IMR-90 (cell line): ENCODE results near the gene SH2D4B. TPM values are rescaled to one million over a fixed set of nuclear protein-coding genes. Genes with fewer than 3 reads are reported as not detected.

Source experiments
- ATAC-seq: fragments of 200-7000 bp; cut with Tn5 transposase; 2 replicates; pipeline ENCODE4 v1.9.1; 2020; ENCODE audit warnings: low read depth, mild to moderate bottlenecking, moderate library complexity
- BruUV-seq: library from RNA; stranded (reverse); fragments of 400-500 nt; replicated peaks from 2 replicates; lab custom pipeline; 2021; lab: Mats Ljungman, UMichigan
- CTCF ChIA-PET: fragments of 300-600 bp; formaldehyde crosslinking; extraction: SDS; loops from one replicate; lab custom pipeline; 2021; ENCODE audit warnings: antibody characterized with exemption; lab: Yijun Ruan, JAX
- POLR2A ChIA-PET: fragments of 300-600 bp; sonication (Branson Sonifier 250); formaldehyde crosslinking; loops from one replicate; lab custom pipeline; 2022; ENCODE audit warnings: antibody characterized with exemption; ENCODE audit not compliant: unreplicated experiment; lab: Charles Lee
- DNase-seq: peaks from one replicate; pipeline ENCODE4 v3.0.0; 2013
- H2AFZ ChIP-seq: replicated peaks from 2 replicates; pipeline ENCODE3; 2013; ENCODE audit warnings: low read length, mild to moderate bottlenecking; ENCODE audit not compliant: poor library complexity
- H2AK5ac ChIP-seq: 2 replicates; pipeline ENCODE4 v1.6.1; 2013; ENCODE audit warnings: low read depth, low read length, inconsistent platforms
- H2AK9ac ChIP-seq: replicated peaks from 2 replicates; pipeline ENCODE3; 2013; ENCODE audit warnings: mild to moderate bottlenecking, low read depth, low read length, moderate library complexity; ENCODE audit not compliant: poor library complexity
- H2BK120ac ChIP-seq: 2 replicates; pipeline ENCODE4 v1.6.1; 2013; ENCODE audit warnings: low read depth, low read length, inconsistent platforms
- H2BK15ac ChIP-seq: 3 replicates; pipeline ENCODE4 v1.6.1; 2013; ENCODE audit warnings: low read depth, low read length, inconsistent platforms
- H2BK20ac ChIP-seq: 2 replicates; pipeline ENCODE4 v1.6.1; 2013; ENCODE audit warnings: low read depth, mild to moderate bottlenecking, inconsistent platforms, low read length, moderate library complexity
- H2BK5ac ChIP-seq: 2 replicates; pipeline ENCODE4 v1.6.1; 2013; ENCODE audit warnings: mild to moderate bottlenecking, low read depth, low read length, inconsistent platforms; ENCODE audit not compliant: poor library complexity, severe bottlenecking
- H3K14ac ChIP-seq: replicated peaks from 2 replicates; pipeline ENCODE4 v1.6.1; 2013; ENCODE audit warnings: low read depth, low read length, inconsistent platforms
- H3K18ac ChIP-seq: 2 replicates; pipeline ENCODE4 v1.6.1; 2013; ENCODE audit warnings: low read depth, low read length, control low read depth
- H3K23ac ChIP-seq: 2 replicates; pipeline ENCODE4 v1.6.1; 2013; ENCODE audit warnings: low read depth, low read length, inconsistent platforms
- H3K27ac ChIP-seq: 2 replicates; pipeline ENCODE4 v1.5.1; 2013; ENCODE audit warnings: mild to moderate bottlenecking, control low read depth, low read length; ENCODE audit not compliant: insufficient read depth
- H3K27me3 ChIP-seq: 2 replicates; pipeline ENCODE4 v1.6.1; 2013; ENCODE audit warnings: low read length; ENCODE audit not compliant: control insufficient read depth, insufficient read depth
- H3K36me3 ChIP-seq: 2 replicates; pipeline ENCODE4 v1.6.1; 2013; ENCODE audit warnings: low read length, mixed read lengths; ENCODE audit not compliant: control insufficient read depth, insufficient read depth
- H3K4ac ChIP-seq: 2 replicates; pipeline ENCODE4 v1.6.1; 2013; ENCODE audit warnings: low read depth, low read length, inconsistent platforms
- H3K4me1 ChIP-seq: 2 replicates; pipeline ENCODE4 v1.6.1; 2013; ENCODE audit warnings: low read length, mixed read lengths; ENCODE audit not compliant: control insufficient read depth, insufficient read depth
- H3K4me2 ChIP-seq: 2 replicates; pipeline ENCODE4 v1.6.1; 2013; ENCODE audit warnings: low read depth, mild to moderate bottlenecking, control low read depth, low read length, moderate library complexity
- H3K4me3 ChIP-seq: 2 replicates; pipeline ENCODE4 v1.5.1; 2013; ENCODE audit warnings: low read depth, mild to moderate bottlenecking, control low read depth, low read length, moderate library complexity; ENCODE audit not compliant: insufficient read depth
- H3K56ac ChIP-seq: 2 replicates; pipeline ENCODE4 v1.6.1; 2013; ENCODE audit warnings: low read length, inconsistent platforms; ENCODE audit not compliant: insufficient read depth; ENCODE audit errors: extremely low read depth
- H3K79me1 ChIP-seq, 2 experiments: 2 replicates each; pipeline ENCODE4 v1.6.1; 2013; ENCODE audit warnings: low read length in 2 of 2, inconsistent platforms in 1 of 2, low read depth in 1 of 2
- H3K9ac ChIP-seq: 2 replicates; pipeline ENCODE4 v1.6.1; 2013; ENCODE audit warnings: low read depth, low read length, control low read depth
- H3K9me1 ChIP-seq: 2 replicates; pipeline ENCODE4 v1.6.1; 2013; ENCODE audit warnings: low read length, inconsistent platforms; ENCODE audit not compliant: insufficient read depth
- H3K9me3 ChIP-seq: 2 replicates; pipeline ENCODE4 v1.6.1; 2013; ENCODE audit warnings: low read length; ENCODE audit not compliant: control insufficient read depth, insufficient read depth
- H4K20me1 ChIP-seq: 2 replicates; pipeline ENCODE4 v1.6.1; 2013; ENCODE audit warnings: low read length, inconsistent platforms; ENCODE audit not compliant: insufficient read depth
- H4K5ac ChIP-seq: 2 replicates; pipeline ENCODE4 v1.6.1; 2013; ENCODE audit warnings: mild to moderate bottlenecking, low read depth, low read length, control low read depth
- H4K8ac ChIP-seq, 2 experiments: 2 replicates each; pipeline ENCODE4 v1.6.1; 2013; ENCODE audit warnings: low read depth in 2 of 2, low read length in 2 of 2, control low read depth in 1 of 2, inconsistent platforms in 1 of 2
- H4K91ac ChIP-seq: 2 replicates; pipeline ENCODE4 v1.6.1; 2013; ENCODE audit warnings: low read depth, low read length, inconsistent platforms; ENCODE audit not compliant: insufficient read depth
- BHLHE40 ChIP-seq: fragments of 150-350 bp; IDR thresholded peaks from 2 replicates; pipeline ENCODE4 v1.6.1; 2016; ENCODE audit warnings: mild to moderate bottlenecking, low read depth, low read length
- CEBPB ChIP-seq: IDR thresholded peaks from 2 replicates; pipeline ENCODE4 v1.6.1; 2012; ENCODE audit warnings: low read depth, low read length, improper control_type of control experiment
- CHD1 ChIP-seq: IDR thresholded peaks from 2 replicates; pipeline ENCODE4 v1.6.1; 2012; ENCODE audit warnings: low read depth, low read length, improper control_type of control experiment
- CTCF ChIP-seq: conservative IDR thresholded peaks from 2 replicates; pipeline ENCODE4 v1.5.1; 2012; ENCODE audit warnings: mild to moderate bottlenecking, low read depth, low read length, improper control_type of control experiment
- ELK1 ChIP-seq: fragments of 150-350 bp; IDR thresholded peaks from 2 replicates; pipeline ENCODE4 v1.6.1; 2016; ENCODE audit warnings: low read depth, mild to moderate bottlenecking, low read length, moderate library complexity, borderline replicate concordance
- FOS ChIP-seq: fragments of 150-350 bp; IDR thresholded peaks from 2 replicates; pipeline ENCODE4 v1.6.1; 2016; ENCODE audit warnings: low read depth, low read length
- MAFK ChIP-seq: IDR thresholded peaks from 2 replicates; pipeline ENCODE4 v1.6.1; 2012; ENCODE audit warnings: low read depth, low read length, improper control_type of control experiment
- MAZ ChIP-seq: IDR thresholded peaks from 2 replicates; pipeline ENCODE4 v1.6.1; 2012; ENCODE audit warnings: low read depth, mild to moderate bottlenecking, low read length, improper control_type of control experiment, moderate library complexity, borderline replicate concordance
- MXI1 ChIP-seq: IDR thresholded peaks from 2 replicates; pipeline ENCODE4 v1.6.1; 2012; ENCODE audit warnings: low read depth, mild to moderate bottlenecking, low read length, moderate library complexity, borderline replicate concordance
- NFE2L2 ChIP-seq: fragments of 150-350 bp; IDR thresholded peaks from 2 replicates; pipeline ENCODE4 v1.6.1; 2016; ENCODE audit warnings: low read depth, mild to moderate bottlenecking, low read length
- POLR2A ChIP-seq: IDR thresholded peaks from 2 replicates; pipeline ENCODE4 v1.6.1; 2012; ENCODE audit warnings: mild to moderate bottlenecking, low read depth, low read length
- RAD21 ChIP-seq: IDR thresholded peaks from 2 replicates; pipeline ENCODE4 v1.6.1; 2012; ENCODE audit warnings: low read length, improper control_type of control experiment
- RCOR1 ChIP-seq: IDR thresholded peaks from 2 replicates; pipeline ENCODE4 v1.6.1; 2012; ENCODE audit warnings: mild to moderate bottlenecking, low read length, improper control_type of control experiment; ENCODE audit not compliant: insufficient replicate concordance
- RFX5 ChIP-seq: IDR thresholded peaks from 2 replicates; pipeline ENCODE4 v1.8.0; 2012; ENCODE audit warnings: low read depth, mild to moderate bottlenecking, low read length, moderate library complexity
- SMC3 ChIP-seq: fragments of 150-350 bp; IDR thresholded peaks from 2 replicates; pipeline ENCODE4 v1.6.1; 2016; ENCODE audit warnings: low read depth, mild to moderate bottlenecking, antibody characterized with exemption, low read length, moderate library complexity
- WGBS, 2 experiments: methylation state at CpG; one replicate each; pipeline versions ENCODE4 v1.1.5 to v1.1.7; 2013; ENCODE audit warnings: missing lambda C conversion rate in 2 of 2; ENCODE audit not compliant: insufficient read length in 1 of 2; ENCODE audit errors: extremely low coverage in 2 of 2; 5-methylcytosine and 5-hydroxymethylcytosine counted together
- dilution Hi-C: fragments of 300-500 bp; cut with HindIII; formaldehyde crosslinking; loops from one replicate; pipeline ENCODE4 v1.14.3; 2018; ENCODE audit warnings: low sequenced_read_pairs; ENCODE audit not compliant: unreplicated experiment
- in situ Hi-C: fragments of 300-500 bp; cut with MboI; formaldehyde crosslinking; loops from 3 replicates; pipeline ENCODE4 v1.14.3; 2019; ENCODE audit warnings: low sequenced_read_pairs, inconsistent platforms, mixed read lengths
- intact Hi-C: fragments of 100-400 bp; cut with micrococcal nuclease; formaldehyde crosslinking; loops from 2 replicates; pipeline ENCODE4 v1.10.0; 2022
- polyA plus RNA-seq, 3 experiments: library from polyadenylated mRNA; depleted of rRNA; stranded (reverse); fragments of >200 nt; gene quantifications; 2 replicates each; pipeline ENCODE4 v1.2.3, GENCODE V29; 2012; ENCODE audit warnings: low replicate concordance in 1 of 3
- total RNA-seq: library from RNA; depleted of rRNA; stranded (reverse); fragments of >200 nt; gene quantifications from 2 replicates; pipeline ENCODE4 v1.2.3, GENCODE V29; 2012
- TF ChIP-seq, protein P1 (sequence below): fragments of 150-350 bp; IDR thresholded peaks from 2 replicates; pipeline ENCODE4 v1.6.1; 2017; ENCODE audit warnings: mild to moderate bottlenecking, antibody characterized with exemption, low read length, low read depth

Gene SH2D4B
- total and polyA plus RNA-seq, 2 of the 4 experiments (the other 2 are of a cell fraction), result not detected

- ATAC-seq, result no peak
- WGBS, 2 experiments, result 11% methylated on average over 3 of the region's 5 CpGs; no CpG with 5 or more reads in 1 of the 2 experiments
- H2BK5ac ChIP-seq, result no peak overlapping the region
- no peak overlapping the region for H3K9ac ChIP-seq
- no peaks in the 10 kb centered on the region for H3K36me3 ChIP-seq
- H2AK5ac ChIP-seq, result no peak overlapping the region
- H3K14ac ChIP-seq, result no peak overlapping the region
- no peak overlapping the region for H4K91ac ChIP-seq
- no peaks in the 10 kb centered on the region for H4K20me1 ChIP-seq
- H4K5ac ChIP-seq, result no peak overlapping the region
- H3K56ac ChIP-seq, result no peak overlapping the region
- in situ Hi-C loops (no loop called here), intact Hi-C loops (no loop called here), dilution Hi-C loops (no loop called here)
- no peak overlapping the region for H2BK15ac ChIP-seq
- H3K9me3 ChIP-seq, result no peaks in the 10 kb centered on the region
- H3K4me2 ChIP-seq, result no peak overlapping the region
- DNase-seq, result no peak
- no peaks in the 10 kb centered on the region for H3K9me1 ChIP-seq
- ChIA-PET POLR2A (no interaction called here), CTCF (no interaction called here)
- no TSS peak for BruUV-seq
- no peak overlapping the region for H4K8ac ChIP-seq
- no peak for TF ChIP-seq SMC3
- no peak for TF ChIP-seq RCOR1
- no peak for TF ChIP-seq FOS
- TF ChIP-seq MAZ, result no peak
- no peak for TF ChIP-seq NFE2L2
- no peak for TF ChIP-seq CHD1
- TF ChIP-seq CTCF, result no peak
- no peak for TF ChIP-seq MXI1
- TF ChIP-seq MAFK, result no peak
- no peak for TF ChIP-seq RFX5
- no peak for TF ChIP-seq CEBPB
- TF ChIP-seq ELK1, result no peak
- TF ChIP-seq RAD21, result no peak
- TF ChIP-seq, protein P1, sequence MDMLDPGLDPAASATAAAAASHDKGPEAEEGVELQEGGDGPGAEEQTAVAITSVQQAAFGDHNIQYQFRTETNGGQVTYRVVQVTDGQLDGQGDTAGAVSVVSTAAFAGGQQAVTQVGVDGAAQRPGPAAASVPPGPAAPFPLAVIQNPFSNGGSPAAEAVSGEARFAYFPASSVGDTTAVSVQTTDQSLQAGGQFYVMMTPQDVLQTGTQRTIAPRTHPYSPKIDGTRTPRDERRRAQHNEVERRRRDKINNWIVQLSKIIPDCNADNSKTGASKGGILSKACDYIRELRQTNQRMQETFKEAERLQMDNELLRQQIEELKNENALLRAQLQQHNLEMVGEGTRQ, result no peak
- no peak for TF ChIP-seq BHLHE40
- no peak for TF ChIP-seq POLR2A
- no peak overlapping the region for H3K18ac ChIP-seq
- peaks cover 2% of the 10 kb centered on the region; the same call in 1 of the 2 replicates for H3K27me3 ChIP-seq
- no peak overlapping the region for H3K4ac ChIP-seq
- H3K23ac ChIP-seq, result no peak overlapping the region
- H2BK20ac ChIP-seq, result no peak overlapping the region
- no peak overlapping the region for H2BK120ac ChIP-seq
- H3K4me3 ChIP-seq, result no peak overlapping the region
- no peak overlapping the region for H2AFZ ChIP-seq
- H3K4me1 ChIP-seq, result no peaks in the 10 kb centered on the region
- H3K79me1 ChIP-seq, result no peaks in the 10 kb centered on the region
- no peak overlapping the region for H3K27ac ChIP-seq
- no peak overlapping the region for H2AK9ac ChIP-seq
These were observed 41.6 kb downstream of the SH2D4B start for GRCh38 chr10:80579181-80579763.
